Measurements from ENCODE around the gene ITSN1.

DNA sequence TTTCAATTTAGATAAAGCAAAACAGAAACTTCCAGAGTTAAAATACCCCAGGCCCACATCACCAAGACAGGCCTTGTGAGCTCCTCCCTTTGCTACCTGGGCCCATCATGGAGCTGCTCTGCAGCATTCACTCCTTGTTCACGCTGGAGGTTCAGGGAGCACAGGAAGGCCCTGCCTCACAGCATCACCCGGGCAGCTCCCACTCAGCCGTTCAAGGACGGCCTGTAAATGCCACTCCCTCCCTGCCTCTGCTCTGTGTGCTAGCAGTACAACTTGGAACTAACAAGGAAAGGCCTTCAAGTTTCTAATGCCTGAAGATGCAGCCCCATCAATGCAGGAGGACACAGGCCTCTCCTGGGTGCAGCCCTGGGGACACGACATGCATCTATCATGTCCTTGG lies 261.7 kb downstream of the ITSN1 start:
- TF ChIP-seq, protein P1, sequence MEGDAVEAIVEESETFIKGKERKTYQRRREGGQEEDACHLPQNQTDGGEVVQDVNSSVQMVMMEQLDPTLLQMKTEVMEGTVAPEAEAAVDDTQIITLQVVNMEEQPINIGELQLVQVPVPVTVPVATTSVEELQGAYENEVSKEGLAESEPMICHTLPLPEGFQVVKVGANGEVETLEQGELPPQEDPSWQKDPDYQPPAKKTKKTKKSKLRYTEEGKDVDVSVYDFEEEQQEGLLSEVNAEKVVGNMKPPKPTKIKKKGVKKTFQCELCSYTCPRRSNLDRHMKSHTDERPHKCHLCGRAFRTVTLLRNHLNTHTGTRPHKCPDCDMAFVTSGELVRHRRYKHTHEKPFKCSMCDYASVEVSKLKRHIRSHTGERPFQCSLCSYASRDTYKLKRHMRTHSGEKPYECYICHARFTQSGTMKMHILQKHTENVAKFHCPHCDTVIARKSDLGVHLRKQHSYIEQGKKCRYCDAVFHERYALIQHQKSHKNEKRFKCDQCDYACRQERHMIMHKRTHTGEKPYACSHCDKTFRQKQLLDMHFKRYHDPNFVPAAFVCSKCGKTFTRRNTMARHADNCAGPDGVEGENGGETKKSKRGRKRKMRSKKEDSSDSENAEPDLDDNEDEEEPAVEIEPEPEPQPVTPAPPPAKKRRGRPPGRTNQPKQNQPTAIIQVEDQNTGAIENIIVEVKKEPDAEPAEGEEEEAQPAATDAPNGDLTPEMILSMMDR (conservative IDR thresholded peaks at IDR 0.05 in 1 of 2, IDR thresholded peaks at IDR 0.05 in 1 of 2; ENCODE audit: extremely low read depth in 1 of 2, insufficient read depth in 1 of 2, low read depth in 1 of 2, low read length in 2 of 2), result no peak
- no peak for TF ChIP-seq EZH2 (IDR thresholded peaks at IDR 0.05; ENCODE audit: borderline replicate concordance, low read length)
